Putamen (tissue), 1 donor: Measurements from ENCODE around the gene ATP11A.
"Not testable (repeated sequence)": the region's sequence is repeated elsewhere in the genome, so short reads cannot be mapped to it uniquely, and the experiment has no call there.

Source experiments
- DNase-seq: peaks from one replicate; pipeline ENCODE4 v3.0.0-alpha.2; 2016; ENCODE audit warnings: low spot score

ATP11A gene

DNA sequence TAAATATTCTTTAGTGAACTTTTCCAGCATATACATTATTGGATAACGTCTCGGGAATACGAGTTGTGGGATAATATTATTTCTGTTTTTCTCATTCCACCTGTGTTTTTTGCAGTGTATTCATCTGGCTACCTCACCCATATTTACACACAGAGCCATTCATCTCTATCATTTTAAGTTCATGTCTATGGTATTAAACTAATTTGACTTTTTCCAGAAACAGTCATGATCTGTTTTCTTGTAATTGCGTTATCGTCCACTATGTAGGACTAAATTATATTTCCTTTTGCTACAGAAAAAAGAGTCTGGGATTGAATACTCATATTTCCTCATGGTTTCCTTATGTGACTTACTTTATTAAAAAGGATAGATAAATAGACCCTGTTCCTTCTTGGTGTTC is 2.7 kb downstream of the ATP11A start:
- DNase-seq: no peak

DNA sequence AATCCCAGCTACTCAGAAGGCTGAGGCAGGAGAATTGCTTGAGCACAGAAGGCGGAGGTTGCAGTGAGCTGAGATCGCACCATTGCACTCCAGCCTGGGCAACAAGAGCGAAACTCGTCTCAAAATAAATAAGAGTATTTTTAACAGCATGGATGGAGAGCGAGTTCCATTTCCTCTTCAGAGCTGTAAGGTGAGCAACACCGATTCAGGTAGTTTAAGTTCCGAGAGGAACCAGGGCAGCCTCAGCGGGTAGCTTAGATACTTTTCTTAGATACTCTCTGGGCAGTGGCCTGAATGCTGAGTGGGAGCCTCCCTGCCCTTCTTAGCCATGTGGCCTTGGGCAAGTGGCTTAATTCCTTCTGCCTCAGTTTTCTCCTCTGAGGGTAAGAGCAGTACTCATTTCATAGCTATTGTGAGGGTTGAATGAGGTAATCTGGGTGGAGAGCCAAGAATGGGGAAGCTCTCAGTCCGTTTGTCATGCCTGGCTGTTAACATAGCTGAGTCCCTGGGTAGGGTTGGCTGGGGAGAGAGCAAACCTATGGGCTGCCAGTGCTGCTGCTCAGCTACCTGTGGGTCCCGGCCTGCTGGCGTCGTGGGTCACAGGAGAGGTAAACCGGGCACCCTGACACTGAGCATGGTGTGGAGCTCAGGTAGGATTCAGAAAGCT is 4.1 kb downstream of the ATP11A start:
- DNase-seq: no peak

DNA sequence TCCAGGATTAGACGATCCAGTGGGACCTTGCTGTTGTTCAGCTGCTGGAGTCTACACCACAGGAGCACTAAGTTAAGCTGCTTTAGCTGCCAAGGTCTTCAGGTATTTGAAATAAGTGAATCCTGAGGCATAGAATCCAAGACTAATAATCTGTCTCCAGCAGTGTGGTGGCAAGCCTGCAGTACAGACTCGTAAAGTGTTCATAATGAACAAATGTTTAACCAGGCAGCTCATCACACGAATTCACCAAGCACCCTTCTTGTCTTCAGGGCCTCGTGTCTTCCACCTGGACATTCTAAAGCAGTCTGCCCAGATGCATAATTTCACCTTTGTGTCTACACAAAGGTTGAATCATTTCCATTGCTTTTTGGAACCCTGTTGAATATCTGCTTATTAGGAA is 5.3 kb downstream of the ATP11A start:
- DNase-seq: no peak

DNA sequence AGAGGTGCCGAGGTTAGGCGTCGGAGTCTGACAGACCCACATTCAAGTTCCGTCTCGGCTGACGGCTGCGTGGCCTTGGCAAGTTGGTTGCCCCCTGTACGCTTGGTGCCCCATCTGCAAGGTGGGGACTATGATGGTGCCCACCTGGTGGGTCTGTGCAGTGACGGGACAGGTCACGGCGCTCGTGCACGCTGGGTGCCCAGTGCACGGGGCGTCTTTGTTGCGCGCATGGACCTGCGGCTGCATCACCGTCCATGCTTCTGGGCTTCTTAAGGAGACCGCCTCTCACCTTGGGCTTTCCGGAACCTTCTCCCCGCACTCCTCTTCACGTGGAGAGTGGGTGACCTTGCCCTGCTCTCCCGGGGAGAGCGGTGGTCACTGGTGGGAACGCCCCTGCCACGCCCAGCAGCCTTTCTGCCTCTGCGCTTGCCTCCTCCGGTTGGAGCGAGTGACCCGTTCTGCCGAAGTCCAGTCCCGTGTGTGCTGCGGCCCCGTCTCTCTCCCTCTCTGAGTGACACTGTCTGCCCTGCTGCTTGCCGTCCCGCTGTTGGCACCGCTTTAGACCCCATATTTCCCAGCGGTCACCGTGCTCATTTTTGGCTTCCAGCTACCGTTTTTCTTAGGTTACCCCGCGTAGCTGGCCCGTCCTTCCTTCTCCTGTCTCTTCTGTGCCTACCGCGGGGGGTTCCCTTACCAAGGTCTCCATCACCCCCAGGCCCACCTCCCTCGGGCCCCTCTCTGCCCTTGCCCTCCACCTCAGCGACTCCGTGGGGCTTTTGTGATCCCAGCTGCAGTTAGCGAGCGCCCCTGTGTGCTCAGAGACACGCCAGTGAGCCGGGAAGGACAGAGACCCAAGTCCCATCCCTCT is 6.4 kb downstream of the ATP11A start:
- DNase-seq: no peak

DNA sequence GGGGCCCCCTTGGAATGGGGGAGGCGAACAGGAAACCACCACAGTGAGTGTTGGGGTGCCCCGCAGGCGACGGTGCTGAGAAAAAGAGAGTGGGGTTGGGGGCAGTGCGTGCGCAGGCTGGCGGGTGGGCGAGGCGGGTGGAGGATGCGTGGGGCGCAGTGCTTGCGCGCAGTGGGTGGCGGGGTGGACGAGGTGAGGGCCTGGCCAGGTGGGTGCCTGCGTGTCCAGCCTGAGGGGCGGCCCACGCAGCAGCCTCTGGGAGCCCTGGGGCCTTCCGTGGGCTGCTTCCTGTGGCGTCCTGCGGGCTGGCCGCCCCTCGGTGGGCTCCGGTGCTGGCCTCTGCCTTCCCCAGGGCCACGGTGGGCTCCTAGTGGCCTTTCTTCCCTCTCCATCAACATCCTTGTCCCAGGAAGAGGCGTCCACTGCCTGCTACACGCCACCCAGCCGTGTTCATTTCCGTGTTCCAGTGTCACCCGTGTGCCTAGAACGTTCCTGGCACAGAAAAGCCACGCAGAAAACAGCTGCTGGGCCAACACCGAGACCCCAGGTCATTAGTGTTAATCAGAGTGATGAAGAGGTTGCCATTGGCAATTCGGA is 7.1 kb downstream of the ATP11A start:
- DNase-seq: no peak

DNA sequence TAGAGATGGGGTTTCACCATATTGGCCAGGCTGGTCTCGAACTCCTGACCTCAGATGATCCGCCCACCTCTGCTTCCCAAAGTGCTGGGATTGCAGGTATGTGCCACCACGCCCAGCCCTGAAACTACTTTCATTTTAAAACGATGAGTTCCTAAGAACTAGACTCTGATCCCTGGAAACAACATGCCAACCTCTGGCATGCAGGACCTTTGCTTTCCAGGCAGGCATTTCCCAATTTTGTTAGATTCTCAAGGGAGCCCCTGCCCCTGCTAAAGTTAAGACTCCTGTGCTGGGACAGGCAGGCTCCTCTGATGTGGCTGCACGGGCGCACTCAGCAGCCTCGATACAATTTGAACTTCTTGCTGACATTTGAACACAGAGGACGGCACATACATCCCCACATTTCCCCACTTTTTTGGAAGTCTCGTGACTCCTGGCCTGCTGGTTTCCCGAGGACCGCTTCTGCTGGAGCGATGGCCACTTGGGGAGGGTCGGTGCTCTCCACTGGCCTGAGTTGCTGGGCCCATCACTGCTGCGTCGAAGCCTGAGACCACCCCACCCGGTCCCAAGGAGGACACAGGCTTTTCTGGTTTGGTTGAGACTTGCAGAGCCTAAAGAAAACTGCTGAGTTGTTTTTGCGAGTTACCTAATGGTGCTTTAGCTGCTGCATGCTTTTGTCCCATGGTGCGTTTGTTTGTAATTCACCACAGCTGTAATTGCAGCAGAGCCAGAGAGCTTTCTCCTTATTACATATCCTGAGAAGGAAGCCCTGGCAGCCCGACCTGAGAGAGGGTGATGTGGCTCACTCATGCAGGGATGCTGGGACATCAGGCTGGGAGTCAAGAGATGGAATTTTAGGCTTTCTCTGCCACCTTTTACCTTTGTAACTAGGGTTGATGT is 8.2 kb downstream of the ATP11A start:
- DNase-seq: no peak

DNA sequence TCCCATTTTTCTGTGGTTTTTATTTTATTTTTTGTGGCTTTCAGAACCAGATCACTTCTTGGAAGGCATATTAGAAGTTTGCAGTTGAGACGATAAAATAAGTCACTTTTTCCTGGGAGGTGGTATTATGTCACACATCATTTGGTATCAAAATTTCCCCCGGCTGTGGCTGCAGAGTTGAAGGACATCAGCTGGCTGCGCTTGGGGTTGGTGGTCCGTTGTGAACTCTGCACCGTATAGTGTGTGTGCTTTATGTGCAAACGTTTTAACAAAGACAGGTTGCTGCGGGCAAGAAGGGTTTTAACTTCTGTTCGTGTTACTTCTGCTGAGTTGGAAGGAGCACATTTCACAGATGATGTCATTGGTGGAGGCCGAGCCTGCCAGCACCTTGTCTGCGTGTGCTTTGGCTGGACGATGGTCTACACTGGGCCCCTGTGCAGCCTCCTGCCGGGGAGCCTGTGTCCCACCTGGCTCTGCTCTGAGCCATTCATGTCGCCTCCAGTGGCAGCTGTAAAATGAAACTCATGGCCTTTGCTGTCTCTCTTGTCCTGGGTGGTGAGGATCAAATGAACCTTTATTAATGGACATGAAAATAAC is 9.6 kb downstream of the ATP11A start:
- DNase-seq: no peak

DNA sequence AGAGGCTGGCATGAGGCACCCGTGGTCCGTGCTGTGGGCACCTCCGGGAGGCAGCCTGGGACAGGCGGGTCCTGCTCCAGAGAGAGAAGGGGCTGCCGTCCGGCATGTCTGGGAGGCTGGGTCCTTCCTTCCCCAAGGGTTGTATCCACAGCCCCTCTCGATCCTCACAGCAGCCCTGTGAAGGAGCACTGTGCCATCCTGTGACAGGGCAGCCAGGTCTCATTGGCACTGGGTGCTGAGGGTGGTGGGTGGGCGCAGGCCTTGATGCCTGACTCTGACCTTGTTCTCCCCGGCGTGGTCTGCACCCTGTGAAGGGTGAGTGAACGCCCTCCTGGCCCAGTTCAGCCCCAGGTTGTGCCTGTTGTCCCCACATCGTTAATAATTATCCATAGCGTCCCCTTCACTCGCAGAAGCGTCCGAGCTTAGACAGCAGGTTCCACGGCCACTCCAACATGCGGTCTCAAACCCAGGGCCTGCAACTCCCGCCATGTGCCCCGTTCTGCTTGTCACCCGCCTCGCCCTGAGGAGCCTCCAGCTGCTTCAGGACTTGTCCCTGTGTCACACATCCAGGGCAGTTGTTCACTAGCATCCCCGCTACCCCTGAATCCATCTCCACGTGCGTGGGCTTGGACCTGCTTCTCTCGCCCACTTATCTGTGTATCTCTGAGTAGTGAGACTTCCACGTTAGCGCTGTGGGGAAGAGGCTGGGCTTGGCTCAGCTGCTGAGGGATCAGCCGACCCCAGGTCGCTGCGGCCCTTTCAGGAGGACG is 10.6 kb downstream of the ATP11A start:
- DNase-seq: no peak

DNA sequence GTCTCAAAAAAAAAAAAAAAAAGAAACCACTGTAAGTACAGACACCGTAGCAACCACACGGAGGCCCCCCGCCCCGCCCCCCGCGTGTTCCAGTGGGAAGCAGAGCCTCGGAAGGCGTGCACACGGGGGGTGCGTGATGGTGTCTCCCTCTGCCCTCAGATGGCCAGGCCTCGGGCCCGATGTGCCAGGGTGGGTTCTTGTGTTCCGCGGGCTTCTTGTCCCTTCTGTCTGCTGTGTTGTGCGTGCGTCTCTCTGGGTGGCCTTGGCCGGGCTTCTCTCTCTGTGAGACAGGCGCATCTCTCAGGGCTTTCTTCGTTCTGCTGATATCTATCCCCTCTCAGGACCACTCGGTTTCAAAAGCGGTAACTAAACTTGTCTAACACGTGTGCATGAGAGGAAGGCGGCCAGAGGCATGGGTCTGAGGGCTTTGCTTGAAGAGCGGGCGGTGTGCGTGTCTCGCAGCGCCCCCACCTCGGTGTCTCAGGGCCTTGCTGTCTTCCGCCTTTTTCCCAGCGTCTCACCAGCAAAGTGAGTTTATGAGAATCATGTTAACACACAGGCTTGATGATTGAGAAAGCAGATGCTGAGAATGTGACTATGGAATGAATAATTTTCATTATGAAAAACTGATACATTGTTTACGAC is 12.6 kb downstream of the ATP11A start:
- no peak for DNase-seq

DNA sequence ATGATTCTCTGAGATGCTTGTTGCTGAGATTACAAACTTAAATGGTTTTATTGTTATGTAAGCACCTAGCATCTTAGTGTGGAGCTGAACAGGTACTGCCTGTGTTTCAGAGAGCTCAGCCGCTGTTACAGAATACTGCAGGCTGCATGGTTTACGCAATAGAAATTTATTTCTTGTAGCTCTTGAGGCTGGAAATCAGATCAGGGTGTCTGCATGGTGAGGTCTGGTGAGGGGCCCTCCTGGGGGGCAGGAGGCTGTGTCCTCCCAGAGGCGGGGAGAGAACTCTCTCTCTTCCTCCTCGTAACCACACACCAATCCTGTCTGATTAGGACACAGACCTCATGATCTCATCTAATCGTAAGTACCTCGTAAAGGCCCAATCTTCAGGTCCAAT is 13.1 kb downstream of the ATP11A start:
- DNase-seq: no peak

DNA sequence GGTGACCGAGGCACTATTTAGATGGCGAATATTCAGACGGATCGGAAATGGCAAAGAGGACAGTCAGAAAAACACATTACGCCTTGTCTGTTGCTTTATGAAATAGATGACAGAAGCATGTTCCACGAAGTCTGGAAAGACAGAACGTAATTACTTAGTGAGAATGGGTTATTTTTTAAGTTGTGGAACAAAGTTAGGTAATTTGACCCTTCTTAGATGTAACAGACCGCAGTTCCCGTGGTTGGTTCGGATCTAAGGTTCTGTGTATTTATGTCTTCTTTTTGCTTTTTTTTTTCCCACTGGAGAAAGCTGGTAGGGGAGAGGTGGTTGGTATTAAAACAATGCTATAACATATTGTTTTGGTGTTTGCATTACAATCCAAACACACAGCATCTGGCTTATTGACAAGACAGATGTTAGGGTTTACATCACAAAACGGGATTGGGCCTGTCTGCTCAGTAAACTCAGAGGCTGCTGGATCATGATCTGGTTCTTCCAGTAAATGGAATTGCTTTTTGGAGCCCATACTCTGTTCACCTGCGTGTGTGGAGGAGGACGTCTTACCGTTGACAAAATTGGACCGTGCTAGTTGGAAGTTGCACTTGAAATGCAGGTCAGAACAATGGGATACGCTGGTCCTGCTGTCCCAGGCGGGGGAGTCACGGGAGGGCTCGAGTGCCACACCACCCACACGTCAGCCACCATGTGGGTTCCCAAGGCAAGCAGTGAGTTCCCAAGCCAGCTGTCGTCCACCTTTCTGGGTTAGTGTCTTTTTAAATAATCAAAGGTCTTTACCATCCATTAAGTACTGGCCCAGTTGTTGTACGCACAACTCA is 13.8 kb downstream of the ATP11A start:
- DNase-seq: no peak

DNA sequence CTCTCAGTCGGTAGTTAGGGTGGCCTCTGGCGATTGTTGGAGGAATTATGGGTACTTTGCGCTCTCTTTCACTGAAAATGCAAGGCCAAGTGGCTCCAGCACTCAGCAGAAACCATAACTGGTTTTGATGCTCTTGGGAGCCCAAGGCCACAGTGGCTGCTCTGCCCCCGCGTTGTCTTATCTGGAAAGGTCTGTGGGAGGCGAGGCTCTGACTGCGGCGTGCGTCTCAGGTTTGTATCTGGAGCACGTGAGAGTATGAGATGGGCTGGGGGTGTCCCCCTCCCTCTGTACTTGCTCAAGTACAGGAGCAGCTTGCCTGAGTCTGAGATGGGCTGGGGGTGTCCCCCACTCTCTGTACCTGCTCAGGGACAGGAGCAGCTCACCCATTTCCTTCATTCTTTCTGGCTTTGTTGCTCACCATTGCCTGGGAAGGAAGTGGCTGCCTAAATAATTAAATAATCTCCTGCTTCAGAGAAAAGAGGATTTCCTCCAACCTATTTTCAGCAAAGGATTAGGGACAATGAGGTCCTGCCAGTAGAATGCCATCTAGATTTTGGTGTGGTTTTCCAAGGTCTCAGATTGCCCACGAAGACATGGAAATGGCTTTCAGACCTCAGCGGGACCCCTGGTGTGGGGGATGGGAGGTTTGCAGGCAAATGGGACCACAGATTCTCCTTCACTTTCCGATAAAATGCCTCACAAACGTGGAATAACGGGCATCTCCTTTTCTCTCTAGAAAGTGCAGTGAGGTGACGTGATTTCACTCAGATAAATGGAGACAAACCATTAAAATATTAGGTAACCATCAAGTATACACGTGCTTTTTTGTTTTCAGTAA is 14.7 kb downstream of the ATP11A start:
- no peak for DNase-seq

DNA sequence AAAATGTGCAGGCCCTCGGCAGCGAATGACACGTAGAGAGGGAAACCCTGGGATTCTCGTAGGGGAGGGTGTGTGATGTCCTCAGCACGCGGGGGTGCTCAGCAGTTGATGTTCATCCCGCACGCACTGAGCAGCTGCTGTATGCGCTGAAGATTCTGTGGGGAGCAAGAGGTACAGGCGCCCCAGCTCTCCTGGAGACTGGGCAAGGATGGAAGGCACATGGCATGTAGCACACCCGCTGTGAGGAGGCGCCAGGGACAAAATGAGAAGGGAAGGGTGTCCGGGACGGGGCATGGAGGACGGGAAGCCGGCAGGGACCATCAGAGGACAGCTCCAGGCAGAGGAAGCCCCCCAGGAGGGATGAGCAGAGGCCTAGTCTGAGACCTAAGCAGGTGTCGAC is 15.4 kb downstream of the ATP11A start:
- DNase-seq: no peak

DNA sequence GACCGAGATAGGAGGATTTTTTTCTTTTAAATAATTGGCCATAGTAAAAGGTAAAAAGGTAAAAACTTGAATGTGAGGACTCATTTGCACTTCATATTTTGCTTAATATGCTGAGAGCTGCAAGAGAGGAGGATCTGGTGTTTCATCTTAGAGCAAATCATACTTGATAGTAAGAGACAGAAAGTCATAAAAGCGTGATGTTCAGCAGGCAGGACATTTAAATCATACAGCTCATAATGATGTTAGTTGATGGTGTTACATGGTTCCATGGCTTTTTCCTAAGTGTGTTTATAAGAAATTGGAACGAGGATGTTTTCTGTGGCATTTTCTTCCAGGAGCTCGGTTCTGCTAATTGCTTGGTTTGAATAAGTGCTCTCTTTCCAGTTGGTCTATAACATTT is 16.3 kb downstream of the ATP11A start:
- no peak for DNase-seq

DNA sequence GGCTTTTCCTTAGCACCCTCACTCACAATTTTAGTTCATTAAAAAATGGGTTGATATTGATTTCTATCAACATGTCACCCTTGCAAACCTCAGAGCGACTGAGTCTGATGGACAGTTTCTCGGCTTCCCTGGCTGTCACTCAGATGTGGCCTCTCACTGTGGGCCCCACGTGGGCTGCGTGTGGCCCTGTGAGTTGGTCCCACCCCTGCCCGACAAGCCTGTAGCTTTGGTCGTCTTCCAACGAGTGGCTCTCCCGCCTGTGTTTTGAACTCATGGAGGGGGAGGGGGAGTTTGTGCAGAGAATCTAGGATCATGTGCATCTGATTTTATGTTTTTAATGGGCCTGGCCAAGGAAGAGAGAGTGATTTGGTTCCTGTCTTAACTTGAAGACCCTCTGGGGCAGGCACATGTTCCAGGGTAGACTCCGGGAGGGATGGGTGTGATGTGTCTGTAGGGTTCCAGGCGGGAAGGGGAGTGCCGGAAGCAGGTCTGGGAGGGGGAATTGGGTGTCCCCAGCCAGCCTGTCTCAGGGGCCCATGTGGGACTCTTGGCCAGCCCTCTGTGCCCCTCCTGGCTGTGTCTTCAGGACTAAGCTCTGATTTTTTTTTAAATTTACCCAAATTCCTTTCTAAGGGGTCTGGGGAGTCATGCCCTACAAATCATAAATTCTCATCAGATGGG is 18.9 kb downstream of the ATP11A start:
- no peak for DNase-seq

DNA sequence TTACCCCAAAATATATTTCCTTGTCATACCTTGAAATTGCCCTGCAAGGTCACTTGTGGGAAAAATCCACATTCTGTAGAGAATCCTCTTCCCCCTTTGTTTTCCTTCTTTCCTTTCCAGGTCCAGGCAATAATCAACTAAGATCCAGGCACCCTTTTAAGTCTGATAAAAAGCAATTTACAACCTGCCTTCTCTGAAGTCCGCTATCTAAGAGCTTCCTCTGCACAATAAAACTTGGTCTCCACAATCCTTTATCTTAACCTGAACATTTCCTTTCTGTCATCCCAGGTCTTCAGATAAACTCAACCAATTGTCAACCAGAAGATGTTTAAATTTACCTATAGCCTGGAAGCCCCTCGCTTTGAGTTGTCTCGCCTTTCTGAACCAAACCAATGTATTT is 19.5 kb downstream of the ATP11A start:
- DNase-seq: not testable (repeated sequence)

DNA sequence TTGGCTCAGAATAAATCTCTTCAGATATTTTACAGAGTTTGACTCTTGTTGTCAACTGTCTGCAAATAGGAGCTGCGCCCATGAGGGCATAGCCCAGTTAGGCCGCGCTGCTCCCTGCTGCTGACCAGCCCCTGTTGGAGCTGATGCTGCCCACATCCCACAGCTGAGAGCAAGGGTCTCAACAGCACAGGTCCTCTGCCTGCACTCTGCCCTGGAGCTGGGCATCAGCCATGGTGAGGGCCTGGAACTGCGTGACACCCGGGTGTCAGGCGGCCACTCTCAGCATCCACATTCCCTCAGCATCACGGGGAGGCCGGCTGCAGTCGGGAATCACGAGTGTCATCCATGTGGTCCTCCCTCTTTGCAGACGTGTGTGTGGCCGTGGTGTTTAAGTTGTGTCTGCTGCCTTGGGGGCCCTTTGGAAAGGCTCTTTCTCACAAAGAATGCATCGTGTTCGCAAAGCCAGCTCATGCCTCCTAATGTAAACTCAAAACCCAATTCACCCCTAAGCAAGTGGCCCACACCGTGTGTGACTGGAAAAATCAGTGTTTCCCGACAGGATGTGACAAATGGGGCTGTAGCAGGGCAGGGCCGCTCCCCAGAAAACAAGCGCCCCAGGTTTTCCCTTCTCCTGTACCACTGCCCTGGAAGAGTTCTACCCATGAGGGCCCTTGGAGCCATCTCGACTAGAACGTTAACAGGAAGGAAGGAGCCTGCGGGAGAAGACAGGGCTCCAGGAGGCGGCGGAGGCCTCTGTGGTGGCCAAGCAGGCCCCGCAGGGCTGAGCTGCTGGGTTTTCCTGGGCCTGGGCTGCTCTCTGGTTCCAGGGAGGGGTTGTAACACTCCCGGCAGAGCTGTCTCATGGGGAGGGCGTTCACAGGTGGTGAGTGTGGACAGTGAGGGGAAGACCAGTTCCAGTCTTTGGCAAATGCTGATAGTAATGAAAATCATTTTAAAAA is 20.3 kb downstream of the ATP11A start:
- no peak for DNase-seq
